H1 (cell line): Measurements from ENCODE around the gene MARS1. TPM values are rescaled to one million over a fixed set of nuclear protein-coding genes. Genes with fewer than 3 reads are reported as not detected.

ENCODE experiments used
- CTCF ChIA-PET: fragments of 300-600 bp; sonication (Branson Sonifier 250); formaldehyde crosslinking; loops from one replicate; lab custom pipeline; 2021; ENCODE audit not compliant: partially characterized antibody; lab: Charles Lee
- POLR2A ChIA-PET: fragments of 300-600 bp; sonication (Branson Sonifier 250); formaldehyde crosslinking; loops from one replicate; lab custom pipeline; 2021; ENCODE audit warnings: inconsistent platforms; ENCODE audit not compliant: partially characterized antibody; lab: Charles Lee
- DNase-seq, 2 experiments: peaks; one replicate each; pipeline versions ENCODE4 v3.0.0 to v3.0.0-alpha.2; 2010 to 2022; ENCODE audit warnings: low spot score in 2 of 2, low read depth in 1 of 2, mixed read lengths in 1 of 2
- FAIRE-seq: peaks from 2 replicates; lab custom pipeline; 2011; peaks lifted over from hg19 to GRCh38; lab: Jason Lieb, UNC
- H2AFZ ChIP-seq: 2 replicates; pipeline ENCODE4 v1.8.1; 2012; ENCODE audit warnings: low read length, inconsistent platforms
- H2AK5ac ChIP-seq: 2 replicates; pipeline ENCODE4 v1.6.1; 2013; ENCODE audit warnings: low read depth, low read length
- H2BK120ac ChIP-seq: replicated peaks from 2 replicates; pipeline ENCODE3; 2013; ENCODE audit warnings: low read depth, low read length, inconsistent platforms
- H2BK12ac ChIP-seq: 2 replicates; pipeline ENCODE4 v1.6.1; 2013; ENCODE audit warnings: low read depth, low read length
- H2BK15ac ChIP-seq: 2 replicates; pipeline ENCODE4 v1.6.1; 2013; ENCODE audit warnings: low read length
- H2BK20ac ChIP-seq: 2 replicates; pipeline ENCODE4 v1.6.1; 2013; ENCODE audit warnings: low read length
- H2BK5ac ChIP-seq: 2 replicates; pipeline ENCODE4 v1.6.1; 2013; ENCODE audit warnings: low read depth, low read length
- H3K14ac ChIP-seq: 2 replicates; pipeline ENCODE4 v1.6.1; 2013; ENCODE audit warnings: inconsistent platforms; ENCODE audit not compliant: insufficient read length
- H3K18ac ChIP-seq: 2 replicates; pipeline ENCODE4 v1.6.1; 2013; ENCODE audit warnings: low read length; ENCODE audit errors: extremely low read depth
- H3K23ac ChIP-seq: 2 replicates; pipeline ENCODE4 v1.6.1; 2013; ENCODE audit warnings: inconsistent platforms; ENCODE audit not compliant: insufficient read length
- H3K23me2 ChIP-seq: 2 replicates; pipeline ENCODE4 v1.6.1; 2013; ENCODE audit warnings: low read depth, low read length
- H3K27ac ChIP-seq: 2 replicates; pipeline ENCODE4 v1.6.1; 2011; ENCODE audit warnings: low read depth, low read length, inconsistent platforms
- H3K27me3 ChIP-seq, 4 experiments: replicated peaks in 1 of 4; 1 replicate in 1 of 4; 2 replicates in 3 of 4; pipeline versions ENCODE4 v1.6.1 to v1.8.1; 2011 to 2013; ENCODE audit warnings: low read length in 3 of 4, mild to moderate bottlenecking in 3 of 4, inconsistent platforms in 2 of 4, mixed read lengths in 2 of 4, moderate library complexity in 1 of 4; ENCODE audit not compliant: control insufficient read depth in 3 of 4, insufficient read depth in 3 of 4; ENCODE audit errors: extremely low read depth in 1 of 4
- H3K36me3 ChIP-seq, 4 experiments: 2 replicates each; pipeline versions ENCODE4 v1.6.1 to v1.8.1; 2011 to 2013; ENCODE audit warnings: mild to moderate bottlenecking in 4 of 4, low read length in 3 of 4, moderate library complexity in 2 of 4, control low read depth in 1 of 4, inconsistent platforms in 1 of 4; ENCODE audit not compliant: insufficient read depth in 4 of 4, control insufficient read depth in 2 of 4
- H3K4ac ChIP-seq: replicated peaks from 2 replicates; pipeline ENCODE3; 2013; ENCODE audit warnings: low read length, low read depth, mixed read lengths, inconsistent platforms; ENCODE audit not compliant: insufficient read length
- H3K4me1 ChIP-seq, 4 experiments: replicated peaks in 1 of 4; 1 replicate in 1 of 4; 2 replicates in 3 of 4; pipeline versions ENCODE4 v1.6.1 to v1.8.1; 2011 to 2013; ENCODE audit warnings: low read length in 3 of 4, inconsistent platforms in 2 of 4, mixed read lengths in 1 of 4; ENCODE audit not compliant: insufficient read depth in 4 of 4, control insufficient read depth in 3 of 4
- H3K4me2 ChIP-seq, 2 experiments: 2 replicates each; pipeline versions ENCODE4 v1.6.1 to v1.8.1; 2011 to 2013; ENCODE audit warnings: low read depth in 2 of 2, low read length in 2 of 2, control low read depth in 1 of 2, inconsistent platforms in 1 of 2, mild to moderate bottlenecking in 1 of 2; ENCODE audit not compliant: insufficient read depth in 1 of 2
- H3K4me3 ChIP-seq, 4 experiments: fragments of 200-600, 300-600 bp in 1 of 4; sonication (generic), shearing (Covaris generic), sonication (Bioruptor Twin) in 1 of 4; 2 replicates each; pipeline versions ENCODE4 v1.5.1 to v1.8.1; 2011 to 2016; ENCODE audit warnings: low read length in 4 of 4, low read depth in 3 of 4, control low read depth in 2 of 4, inconsistent platforms in 2 of 4, mild to moderate bottlenecking in 2 of 4, mixed read lengths in 1 of 4, moderate library complexity in 1 of 4; ENCODE audit not compliant: insufficient read depth in 2 of 4; ENCODE audit errors: extremely low read depth in 1 of 4
- H3K56ac ChIP-seq: replicated peaks from 2 replicates; pipeline ENCODE3; 2013; ENCODE audit warnings: low read depth, mild to moderate bottlenecking, mixed read lengths, low read length, inconsistent platforms; ENCODE audit not compliant: insufficient read length
- H3K79me1 ChIP-seq: 2 replicates; pipeline ENCODE4 v1.6.1; 2013; ENCODE audit warnings: low read depth, low read length, control low read depth
- H3K79me2 ChIP-seq, 2 experiments: 2 replicates each; pipeline versions ENCODE4 v1.6.1 to v1.8.1; 2012 to 2013; ENCODE audit warnings: low read length in 2 of 2, mild to moderate bottlenecking in 2 of 2, inconsistent platforms in 1 of 2; ENCODE audit not compliant: insufficient read depth in 2 of 2, control insufficient read depth in 1 of 2
- H3K9ac ChIP-seq, 4 experiments: replicated peaks in 1 of 4; 1 replicate in 1 of 4; 2 replicates in 3 of 4; pipeline versions ENCODE4 v1.6.1 to v1.8.1; 2011 to 2013; ENCODE audit warnings: low read depth in 3 of 4, low read length in 3 of 4, control low read depth in 2 of 4, mild to moderate bottlenecking in 2 of 4, moderate library complexity in 2 of 4, inconsistent platforms in 1 of 4; ENCODE audit errors: extremely low read depth in 1 of 4
- H3K9me3 ChIP-seq, 2 experiments: 2 replicates each; pipeline versions ENCODE4 v1.6.1 to v1.8.1; 2012 to 2013; ENCODE audit warnings: mild to moderate bottlenecking in 2 of 2, moderate library complexity in 2 of 2, control low read depth in 1 of 2, inconsistent platforms in 1 of 2, low read depth in 1 of 2, low read length in 1 of 2, mixed read lengths in 1 of 2; ENCODE audit not compliant: insufficient read depth in 2 of 2
- H4K20me1 ChIP-seq, 2 experiments: replicated peaks in 1 of 2; 2 replicates each; pipeline versions ENCODE3 to v1.8.1; 2011 to 2013; ENCODE audit warnings: inconsistent platforms in 2 of 2, low read length in 2 of 2, mild to moderate bottlenecking in 1 of 2; ENCODE audit not compliant: insufficient read depth in 2 of 2, control insufficient read depth in 1 of 2
- H4K5ac ChIP-seq: 2 replicates; pipeline ENCODE4 v1.6.1; 2013; ENCODE audit warnings: low read length, low read depth, mixed read lengths, inconsistent platforms; ENCODE audit not compliant: insufficient read length
- H4K8ac ChIP-seq: 2 replicates; pipeline ENCODE4 v1.8.0; 2013; ENCODE audit warnings: mild to moderate bottlenecking, moderate library complexity, low read length, inconsistent platforms; ENCODE audit not compliant: insufficient read depth; ENCODE audit errors: extremely low read depth
- H4K91ac ChIP-seq: replicated peaks from 2 replicates; pipeline ENCODE3; 2013; ENCODE audit warnings: low read length, mixed read lengths, inconsistent platforms; ENCODE audit not compliant: insufficient read length
- CBX8 ChIP-seq: fragments of 300-800, 300-1000 bp; sonication (generic); IDR thresholded peaks from 2 replicates; pipeline ENCODE4 v1.7.1; 2016; ENCODE audit warnings: low read depth, low read length, borderline replicate concordance
- RNF2 ChIP-seq: fragments of 200-900, 300-1000 bp; sonication (generic); IDR thresholded peaks from 2 replicates; pipeline ENCODE4 v1.7.1; 2016; ENCODE audit warnings: borderline replicate concordance, low read depth, mild to moderate bottlenecking, antibody characterized with exemption, low read length; ENCODE audit not compliant: poor library complexity, severe bottlenecking; ENCODE audit errors: missing control alignments
- SIX5 ChIP-seq: IDR thresholded peaks from 2 replicates; pipeline ENCODE4 v1.6.1; 2011; ENCODE audit warnings: mild to moderate bottlenecking, low read depth, low read length
- WGBS, 2 experiments: shearing (Covaris generic) in 1 of 2; methylation state at CpG; one replicate each; pipeline versions ENCODE4 v1.1.6 to v1.1.7; 2013 to 2015; ENCODE audit warnings: low lambda C conversion rate in 2 of 2, mixed read lengths in 2 of 2, inconsistent platforms in 1 of 2, low coverage in 1 of 2, missing lambda C conversion rate in 1 of 2; ENCODE audit not compliant: insufficient replicate concordance in 2 of 2, insufficient coverage in 1 of 2, insufficient read length in 1 of 2; ENCODE audit errors: extremely low coverage in 1 of 2, missing lambda C conversion rate in 1 of 2; 5-methylcytosine and 5-hydroxymethylcytosine counted together
- polyA plus RNA-seq, 7 experiments: library from polyadenylated mRNA; depleted of rRNA in 3 of 7; stranded (reverse) in 5 of 7; unstranded in 2 of 7; fragments of >200 nt in 5 of 7; fragments of 200-250 nt in 2 of 7; gene quantifications; 1 replicate in 5 of 7; 2 replicates in 1 of 7; 4 replicates in 1 of 7; pipeline versions ENCODE4 v1.2.1 to v1.2.3, GENCODE V29; 2011 to 2013; ENCODE audit warnings: missing spikeins in 2 of 7, mixed read lengths in 2 of 7
- total RNA-seq: library from RNA; stranded (reverse); fragmentation: NEBNext Ultra II Directional; extraction: Animal tissue kit (Norgen Biotek cat#: 25700); gene quantifications from 2 replicates; pipeline ENCODE4 v1.2.1, GENCODE V29; 2021
- TF ChIP-seq, protein P1 (sequence below): IDR thresholded peaks from 2 replicates; pipeline ENCODE4 v1.6.1; 2011; ENCODE audit warnings: low read depth, mild to moderate bottlenecking, low read length; ENCODE audit not compliant: insufficient read depth

MARS1 gene
- total and polyA plus RNA-seq, 2 of the 8 experiments (the other 6 are each of a cell fraction or from before 2014, with no cell fraction given) = 194 to 407 TPM

DNA sequence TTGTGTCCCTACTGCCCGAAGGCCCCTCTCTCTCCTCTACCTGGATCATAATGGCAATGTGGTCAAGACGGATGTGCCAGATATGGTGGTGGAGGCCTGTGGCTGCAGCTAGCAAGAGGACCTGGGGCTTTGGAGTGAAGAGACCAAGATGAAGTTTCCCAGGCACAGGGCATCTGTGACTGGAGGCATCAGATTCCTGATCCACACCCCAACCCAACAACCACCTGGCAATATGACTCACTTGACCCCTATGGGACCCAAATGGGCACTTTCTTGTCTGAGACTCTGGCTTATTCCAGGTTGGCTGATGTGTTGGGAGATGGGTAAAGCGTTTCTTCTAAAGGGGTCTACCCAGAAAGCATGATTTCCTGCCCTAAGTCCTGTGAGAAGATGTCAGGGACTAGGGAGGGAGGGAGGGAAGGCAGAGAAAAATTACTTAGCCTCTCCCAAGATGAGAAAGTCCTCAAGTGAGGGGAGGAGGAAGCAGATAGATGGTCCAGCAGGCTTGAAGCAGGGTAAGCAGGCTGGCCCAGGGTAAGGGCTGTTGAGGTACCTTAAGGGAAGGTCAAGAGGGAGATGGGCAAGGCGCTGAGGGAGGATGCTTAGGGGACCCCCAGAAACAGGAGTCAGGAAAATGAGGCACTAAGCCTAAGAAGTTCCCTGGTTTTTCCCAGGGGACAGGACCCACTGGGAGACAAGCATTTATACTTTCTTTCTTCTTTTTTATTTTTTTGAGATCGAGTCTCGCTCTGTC, 31.0 kb upstream of the MARS1 start:
- H3K79me1 ChIP-seq = no peaks in the 10 kb centered on the region
- H3K9me3 ChIP-seq = no peaks in the 10 kb centered on the region
- H3K27me3 ChIP-seq = no peaks in the 10 kb centered on the region
- peak overlapping the region; percentile 79 for H3K18ac ChIP-seq
- no peak overlapping the region for H3K56ac ChIP-seq
- H2BK20ac ChIP-seq = no peak overlapping the region
- H3K4me2 ChIP-seq = peak overlapping the region; percentile 95
- no peak overlapping the region for H3K4ac ChIP-seq
- FAIRE-seq = no peak
- TF ChIP-seq, protein P1, sequence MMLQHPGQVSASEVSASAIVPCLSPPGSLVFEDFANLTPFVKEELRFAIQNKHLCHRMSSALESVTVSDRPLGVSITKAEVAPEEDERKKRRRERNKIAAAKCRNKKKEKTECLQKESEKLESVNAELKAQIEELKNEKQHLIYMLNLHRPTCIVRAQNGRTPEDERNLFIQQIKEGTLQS = no peak
- TF ChIP-seq SIX5 (no peak), CBX8 (no peak), RNF2 (no peak)
- ChIA-PET CTCF (interaction anchor here (1.0 to 18.5 kb wide), 22 partner anchors 7 to 231 kb away, joined by 3 to 478 read pairs (median 6); partner anchors contain the start of genes ARHGAP9, DDIT3, INHBC and MARS1), POLR2A (interaction anchor here (0.8 to 11.2 kb wide), 17 partner anchors 7 to 232 kb away, joined by 3 to 168 read pairs (median 25); partner anchors contain the start of genes INHBC, R3HDM2, SHMT2 and STAC3)
- H2AK5ac ChIP-seq = peak overlapping the region; percentile 91; the same call in 1 of the 2 replicates
- no peaks in the 10 kb centered on the region for H4K20me1 ChIP-seq
- peak overlapping the region; percentile 59 for H4K91ac ChIP-seq
- DNase-seq = no peak
- no peak overlapping the region for H3K14ac ChIP-seq
- peaks cover 0 to 31% (median 20%) of the 10 kb centered on the region in 4 experiments; a peak in 6 of 7 replicates for H3K4me1 ChIP-seq
- no peak overlapping the region for H3K23ac ChIP-seq
- H2BK120ac ChIP-seq = peak overlapping the region; percentile 48
- H2BK15ac ChIP-seq = peak overlapping the region; percentile 96; the same call in 1 of the 2 replicates
- H3K4me3 ChIP-seq = peak overlapping the region in 2 of 4 experiments; percentile 57 to 91; a peak in 4 of 8 replicates
- H2AFZ ChIP-seq = no peak overlapping the region
- peaks cover 14% of the 10 kb centered on the region for H3K23me2 ChIP-seq
- no peak overlapping the region for H3K27ac ChIP-seq
- H4K5ac ChIP-seq = no peak overlapping the region
- H3K9ac ChIP-seq = no peak overlapping the region; a peak in 2 of 7 replicates
- H4K8ac ChIP-seq = no peak overlapping the region
- H2BK12ac ChIP-seq = peak overlapping the region; percentile 92
- peaks cover 0 to 4% (median 0%) of the 10 kb centered on the region in 4 experiments; a peak in 1 of 8 replicates for H3K36me3 ChIP-seq
- 81% methylated on average over 6 of the region's 6 CpGs; no CpG with 5 or more reads in 1 of the 2 experiments for WGBS, 2 experiments
- peak overlapping the region; percentile 81; the same call in 1 of the 2 replicates for H2BK5ac ChIP-seq
- H3K79me2 ChIP-seq = peaks cover 0 to 16% of the 10 kb centered on the region in 2 experiments; a peak in 1 of 4 replicates
